Stimulated activated CD8-positive, alpha-beta memory T cell treated with anti-CD3 and anti-CD28 coated beads, Interleukin-7, amount 100 ng/mL, for 24 hours (primary cell): ENCODE data around the gene STPG4.
"Not testable (repeated sequence)": the region's sequence is repeated elsewhere in the genome, so short reads cannot be mapped to it uniquely, and the experiment has no call there.

Source experiments
- DNase-seq: peaks from one replicate; pipeline ENCODE4 v3.0.0-alpha.2; 2020; ENCODE audit warnings: low read depth

The STPG4 gene

DNA sequence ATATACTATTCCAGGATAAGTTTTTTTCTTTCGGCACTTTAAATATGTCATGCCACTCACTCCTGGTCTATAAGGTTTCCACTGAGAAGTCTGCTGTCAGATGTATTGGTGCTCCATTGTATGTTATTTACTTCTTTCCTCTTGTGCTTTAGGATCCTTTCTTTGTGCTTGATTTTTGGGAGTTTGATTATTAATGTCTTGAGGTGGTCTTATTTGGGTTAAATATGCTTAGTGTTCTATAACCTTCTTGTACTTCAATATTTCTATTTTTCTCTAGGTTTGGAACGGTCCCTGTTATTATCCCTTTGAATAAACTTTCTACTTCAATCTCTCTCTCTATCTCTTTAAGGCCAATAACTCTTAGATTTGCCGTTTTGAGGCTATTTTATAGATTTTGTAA, 28.3 kb downstream of the STPG4 start:
- no peak for DNase-seq

DNA sequence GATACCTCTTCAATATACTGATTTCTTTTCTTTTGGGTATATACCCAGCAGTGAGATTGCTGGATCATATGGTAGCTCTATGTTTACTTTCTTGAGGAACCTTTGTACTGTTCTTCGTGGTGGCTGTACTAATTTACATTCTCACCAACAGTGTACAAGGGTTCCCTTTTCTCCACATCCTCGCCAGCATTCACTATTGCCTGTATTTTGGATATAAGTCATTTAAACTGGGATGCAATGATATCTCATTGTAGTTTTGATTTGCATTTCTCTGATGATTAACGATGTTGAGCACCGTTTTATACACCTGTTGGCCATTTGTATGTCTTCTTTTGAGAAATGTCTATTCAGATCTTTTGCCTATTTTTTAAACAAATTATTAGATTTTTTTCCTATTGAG, 30.4 kb downstream of the STPG4 start:
- DNase-seq = not testable (repeated sequence)

DNA sequence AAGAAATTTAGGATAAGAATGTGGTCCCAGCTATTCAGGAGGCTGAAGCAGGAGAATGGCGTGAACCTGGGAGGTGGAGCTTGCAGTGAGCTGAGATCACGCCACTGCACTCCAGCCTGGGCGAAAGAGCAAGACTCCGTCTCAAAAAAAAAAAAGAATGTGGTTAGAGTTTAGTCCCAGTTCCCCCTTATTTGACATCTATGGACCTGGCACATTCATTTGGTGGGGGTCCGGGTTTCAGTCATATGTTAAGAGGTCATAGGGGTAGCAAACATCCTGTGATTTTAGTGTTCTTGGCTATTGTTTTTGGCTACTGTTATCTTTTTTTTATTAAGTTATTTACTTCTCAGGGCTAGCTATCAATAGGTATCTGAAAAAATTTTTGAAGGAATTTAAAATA, 34.7 kb downstream of the STPG4 start:
- not testable (repeated sequence) for DNase-seq

DNA sequence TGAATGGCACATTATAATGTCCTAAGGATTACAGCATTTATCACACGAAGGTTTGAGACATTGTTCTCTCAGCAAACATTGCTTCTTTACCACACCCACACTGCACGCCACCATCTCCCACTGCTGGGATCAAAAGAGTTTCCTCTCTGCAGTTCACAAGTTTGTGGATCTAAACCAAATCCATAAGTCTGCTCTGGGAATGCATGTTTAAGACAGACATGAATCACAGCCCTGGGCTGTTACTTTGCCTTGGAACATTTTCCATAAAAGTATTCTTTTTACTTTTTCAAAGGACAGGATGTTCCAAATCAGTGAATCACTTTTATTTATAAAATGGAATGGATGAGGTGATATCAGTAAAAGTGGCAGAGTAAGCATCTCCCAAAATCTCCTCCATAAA, 36.1 kb downstream of the STPG4 start:
- DNase-seq = no peak

DNA sequence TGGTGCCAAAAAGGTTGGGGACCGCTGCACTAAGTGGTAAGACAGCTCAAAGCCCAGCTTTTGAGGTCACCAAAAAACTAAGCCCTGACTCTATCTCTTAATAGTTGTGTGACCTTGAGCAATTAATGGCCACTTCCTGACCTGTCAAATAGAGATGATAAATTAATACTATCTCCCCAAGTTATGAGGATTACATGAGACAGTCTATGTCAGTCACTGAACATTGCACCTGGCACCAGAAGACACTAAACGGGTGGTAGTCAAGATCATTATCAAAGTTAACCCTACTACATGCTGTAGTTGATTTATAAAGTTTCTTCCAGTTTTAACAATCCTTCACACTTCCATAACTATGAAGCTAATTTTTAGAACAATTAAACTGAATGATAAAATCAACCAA, 36.5 kb downstream of the STPG4 start:
- DNase-seq = no peak

DNA sequence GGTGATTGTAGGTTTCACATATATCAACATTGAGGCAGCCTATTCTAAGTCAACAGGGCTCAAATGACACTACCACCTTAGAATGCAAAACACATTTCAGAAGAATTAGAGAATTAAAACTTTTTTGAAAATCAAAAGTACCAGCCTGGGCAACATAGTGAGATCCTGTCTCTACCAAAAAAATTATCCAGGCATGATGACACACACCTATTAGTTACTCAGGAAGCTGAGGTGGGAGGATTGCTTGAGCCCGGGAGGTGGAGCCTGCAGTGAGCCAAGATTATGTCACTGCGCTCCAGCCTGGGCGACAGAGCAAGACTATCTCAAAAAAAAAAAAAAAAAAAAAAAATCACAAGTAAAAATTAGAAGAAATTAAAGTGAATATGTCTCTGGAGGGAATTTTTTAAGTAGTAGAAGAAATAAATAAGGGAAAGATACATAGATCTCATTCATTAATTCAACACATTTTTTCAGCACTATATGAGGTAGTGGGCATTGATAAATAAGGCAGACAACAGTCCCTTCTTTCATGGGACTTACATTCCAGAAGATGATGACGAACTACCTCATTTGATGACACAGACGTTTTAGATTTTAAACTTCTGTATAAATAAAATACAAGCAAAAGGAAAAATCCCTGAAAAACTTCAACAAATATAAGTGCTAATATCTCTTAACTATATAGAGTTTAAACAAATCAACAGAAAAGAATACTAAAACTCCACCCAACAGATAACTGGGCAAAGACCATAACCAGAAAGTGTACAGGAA, 42.3 kb downstream of the STPG4 start:
- DNase-seq = no peak

DNA sequence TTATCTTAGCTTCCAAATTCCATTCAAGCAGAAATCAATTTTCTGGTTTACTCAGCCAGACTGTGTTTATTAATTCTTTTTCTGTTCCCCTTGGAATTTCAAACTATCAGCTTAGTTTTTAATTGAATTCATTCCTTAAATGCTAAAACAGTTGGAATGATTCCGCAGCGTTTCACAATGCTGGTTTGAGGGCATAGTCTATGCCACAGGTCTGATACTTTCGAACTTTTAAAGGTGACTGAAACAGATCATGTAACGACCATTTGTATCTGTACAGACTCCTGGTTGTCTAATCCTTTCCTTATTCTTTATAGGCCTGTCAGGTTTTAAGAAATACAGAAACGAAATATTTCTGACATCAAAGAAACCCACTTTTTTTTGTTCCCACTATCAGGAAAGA, 45.4 kb downstream of the STPG4 start:
- DNase-seq = no peak

DNA sequence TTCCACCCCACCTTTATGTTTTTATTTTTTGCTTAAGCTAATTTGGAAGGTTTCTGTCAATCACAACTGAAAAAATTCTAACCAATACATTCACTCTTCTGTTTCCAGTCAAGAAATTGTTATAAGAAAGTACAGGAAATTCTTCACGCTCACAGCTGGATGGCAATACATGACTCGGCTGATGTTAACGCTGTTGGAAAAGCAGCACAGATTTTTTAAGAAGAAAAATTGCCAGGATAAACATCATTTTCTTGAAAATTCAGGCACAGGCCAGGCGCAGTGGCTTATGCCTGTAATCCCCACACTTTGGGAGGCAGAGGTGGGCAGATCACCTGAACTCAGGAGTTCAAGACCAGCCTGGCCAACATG, 46.1 kb downstream of the STPG4 start:
- DNase-seq = no peak

DNA sequence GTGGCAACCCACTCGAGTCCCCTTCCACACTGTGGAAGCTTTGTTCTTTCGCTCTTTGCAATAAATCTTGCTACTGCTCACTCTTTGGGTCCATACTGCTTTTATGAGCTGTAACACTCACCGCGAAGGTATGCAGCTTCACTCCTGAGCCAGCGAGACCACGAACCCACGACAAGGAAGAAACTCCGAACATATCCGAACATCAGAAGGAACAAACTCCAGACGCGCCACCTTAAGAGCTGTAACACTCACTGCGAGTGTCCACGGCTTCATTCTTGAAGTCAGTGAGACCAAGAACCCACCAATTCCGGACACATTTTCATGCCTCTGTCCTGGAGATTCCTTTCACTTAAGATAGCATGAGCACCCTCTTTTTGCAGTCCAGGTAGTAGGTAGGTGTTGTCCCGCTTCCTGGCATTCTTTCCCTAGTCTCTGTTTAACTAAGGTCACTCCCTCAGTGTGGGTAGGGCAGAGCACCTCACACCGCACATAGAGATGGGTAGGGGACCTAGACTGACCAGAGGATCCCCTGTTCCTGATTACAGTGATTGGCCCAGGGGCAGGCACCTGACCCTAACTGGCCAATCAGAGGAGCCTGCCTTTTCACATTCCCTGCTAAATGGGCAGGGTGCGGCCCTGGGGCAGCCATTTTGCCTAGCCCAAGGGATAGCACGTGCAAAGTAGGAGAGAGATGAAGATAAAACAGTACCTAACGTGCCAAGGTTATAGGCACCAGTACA, 46.7 kb downstream of the STPG4 start:
- not testable (repeated sequence) for DNase-seq

DNA sequence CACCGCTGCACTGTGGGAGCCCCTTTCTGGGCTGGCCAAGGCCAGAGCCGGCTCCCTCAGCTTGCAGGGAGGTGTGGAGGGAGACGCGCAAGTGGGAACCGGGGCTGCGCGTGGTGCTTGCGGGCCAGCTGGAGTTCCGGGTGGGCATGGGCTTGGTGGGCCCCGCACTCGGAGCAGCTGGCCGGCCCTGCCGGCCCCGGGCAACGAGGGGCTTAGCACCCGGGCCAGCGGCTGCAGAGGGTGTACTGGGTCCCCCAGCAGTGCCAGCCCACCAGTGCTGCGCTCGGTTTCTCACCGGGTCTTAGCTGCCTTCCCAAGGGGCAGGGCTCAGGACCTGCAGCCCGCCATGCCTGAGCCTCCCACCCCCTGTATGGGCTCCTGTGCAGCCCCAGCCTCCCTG, 47.9 kb downstream of the STPG4 start:
- DNase-seq = not testable (repeated sequence)

DNA sequence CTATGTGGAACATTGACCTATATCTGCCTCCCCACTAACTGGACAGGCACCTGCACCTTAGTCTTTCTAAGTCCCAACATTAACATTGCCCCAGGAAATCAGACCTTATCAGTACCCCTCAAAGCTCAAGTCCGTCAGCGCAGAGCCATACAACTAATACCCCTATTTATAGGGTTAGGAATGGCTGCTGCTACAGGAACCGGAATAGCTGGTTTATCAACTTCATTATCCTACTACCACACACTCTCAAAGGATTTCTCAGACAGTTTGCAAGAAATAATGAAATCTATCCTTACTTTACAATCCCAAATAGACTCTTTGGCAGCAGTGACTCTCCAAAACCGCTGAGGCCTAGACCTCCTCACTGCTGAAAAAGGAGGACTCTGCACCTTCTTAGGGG, 48.9 kb downstream of the STPG4 start:
- DNase-seq = not testable (repeated sequence)

DNA sequence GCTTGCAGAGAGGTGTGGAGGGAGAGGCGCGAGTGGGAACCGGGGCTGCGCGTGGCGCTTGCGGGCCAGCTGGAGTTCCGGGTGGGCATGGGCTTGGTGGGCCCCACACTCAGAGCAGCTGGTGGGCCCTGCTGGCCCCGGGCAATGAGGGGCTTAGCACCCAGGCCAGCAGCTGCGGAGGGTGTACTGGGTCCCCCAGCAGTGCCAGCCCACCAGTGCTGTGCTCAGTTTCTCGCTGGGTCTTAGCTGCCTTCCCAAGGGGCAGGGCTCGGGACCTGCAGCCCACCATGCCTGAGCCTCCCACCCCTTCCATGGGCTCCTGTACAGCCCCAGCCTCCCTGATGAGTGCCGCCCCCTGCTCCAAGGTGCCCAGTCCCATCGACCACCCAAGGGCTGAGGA, 55.4 kb downstream of the STPG4 start:
- DNase-seq = not testable (repeated sequence)

DNA sequence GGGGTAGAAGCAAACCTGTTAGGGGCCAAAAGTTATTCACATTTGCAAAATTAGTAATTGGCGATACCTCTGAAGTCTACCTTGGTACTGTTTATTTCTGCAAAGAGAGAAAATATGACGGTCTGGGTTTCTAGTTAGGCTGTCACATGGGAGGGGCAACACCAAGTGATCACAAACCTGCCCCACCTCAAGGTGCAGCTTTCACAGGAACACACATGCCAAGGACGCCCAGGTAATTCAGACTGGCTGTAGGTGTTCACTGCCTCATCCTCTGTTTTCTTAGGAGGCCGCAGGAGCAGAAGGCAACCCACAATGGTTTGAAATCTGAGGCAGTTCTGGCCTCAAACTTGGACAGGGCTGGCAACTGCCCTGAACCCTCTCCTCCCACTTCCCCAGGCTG, 56.2 kb downstream of the STPG4 start:
- DNase-seq = no peak

DNA sequence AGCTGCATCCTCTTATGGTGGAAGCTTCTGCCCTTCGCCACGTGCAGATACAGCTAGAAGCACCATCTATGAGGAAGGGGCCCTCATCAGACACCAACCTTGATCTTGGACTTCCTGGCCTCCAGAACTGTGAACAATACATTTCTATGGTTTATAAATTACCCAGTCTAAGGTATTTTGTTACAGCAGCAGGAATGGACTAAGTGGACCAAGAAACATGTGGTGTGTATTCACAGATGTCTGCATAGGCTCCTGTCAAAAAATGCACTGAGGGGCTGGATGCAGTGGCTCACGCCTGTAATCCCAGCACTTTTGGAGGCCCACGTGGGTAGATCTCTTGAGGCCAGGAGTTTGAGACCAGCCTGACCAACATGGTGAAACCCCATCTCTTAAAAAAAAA, 57.5 kb downstream of the STPG4 start:
- no peak for DNase-seq

DNA sequence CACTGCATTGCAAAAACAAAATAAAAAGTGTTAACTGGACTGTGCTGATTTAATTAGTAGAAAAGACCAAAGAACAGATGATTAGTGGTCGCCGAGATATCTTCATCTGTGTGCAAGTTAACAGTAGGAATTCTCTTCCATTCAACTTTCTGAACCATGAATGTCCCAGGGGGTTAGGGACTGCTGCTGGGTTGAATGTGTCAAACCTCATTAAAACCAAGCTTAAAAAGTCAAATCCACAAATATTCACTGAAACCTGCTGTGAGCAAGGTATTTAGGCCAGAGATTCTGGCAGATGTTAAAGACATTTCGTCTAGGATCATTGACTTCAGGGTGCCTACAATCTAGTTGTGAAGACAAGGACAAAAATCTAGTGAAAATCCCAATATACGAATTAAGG, 58.7 kb downstream of the STPG4 start:
- DNase-seq = no peak

DNA sequence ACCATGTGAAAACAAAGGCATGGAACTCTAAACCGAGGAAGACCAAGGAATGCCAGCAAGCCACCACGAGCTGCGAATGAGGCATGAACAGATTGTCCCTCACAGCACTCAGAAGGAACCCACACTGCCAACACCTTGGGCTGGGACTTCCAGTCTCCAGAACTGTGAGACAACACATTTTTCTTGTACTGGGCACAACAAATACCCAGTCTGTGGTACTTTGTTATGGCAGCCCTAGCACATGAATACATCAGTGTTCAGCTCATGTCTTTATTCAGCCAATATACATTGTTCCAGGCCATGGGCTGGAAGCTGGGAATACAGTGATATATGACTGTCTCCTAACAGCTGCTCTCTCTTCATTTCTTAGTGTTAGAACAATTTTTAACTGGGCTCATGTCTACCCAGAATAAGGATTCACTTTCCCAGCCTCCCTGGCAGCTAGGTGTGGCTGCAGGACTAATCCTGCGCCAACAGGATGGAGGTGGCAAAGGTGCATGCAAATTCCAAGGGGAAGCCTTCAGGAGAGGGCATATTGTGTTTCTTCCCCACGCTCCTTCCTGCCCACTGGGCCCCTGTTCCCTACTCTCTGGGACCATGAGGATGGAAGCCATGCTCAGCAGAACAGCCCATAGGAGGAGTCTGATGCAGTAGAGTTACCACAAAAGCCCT, 59.6 kb downstream of the STPG4 start:
- DNase-seq = no peak

DNA sequence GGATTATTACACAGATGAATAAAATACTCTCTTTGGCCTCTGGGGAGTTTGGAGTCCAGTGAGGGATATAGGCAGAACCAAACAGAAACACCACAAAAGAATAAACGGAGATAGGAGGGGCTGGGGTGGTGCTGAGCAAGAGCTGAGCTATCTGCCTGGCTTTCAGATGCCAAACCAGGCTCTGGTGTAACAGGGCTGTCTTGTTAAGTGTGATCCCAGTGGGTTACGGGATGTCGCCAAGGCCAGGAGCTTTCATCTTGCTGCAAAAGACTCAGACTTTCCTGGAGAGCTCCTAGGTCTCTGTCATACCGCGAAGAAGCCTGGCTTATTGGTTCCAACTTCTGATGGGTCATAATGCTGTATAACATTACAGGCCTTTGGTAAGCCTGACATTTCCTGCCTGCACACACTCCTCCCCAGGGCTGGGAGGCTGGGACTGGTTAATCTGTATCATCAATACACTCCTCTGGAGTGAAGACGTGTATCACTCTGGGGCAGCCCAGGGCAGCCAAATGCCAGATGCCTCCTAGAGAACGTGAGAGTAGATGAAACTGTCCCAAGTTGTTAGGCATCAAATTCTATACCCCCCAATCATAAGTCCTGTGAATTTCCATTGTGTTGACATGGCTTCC, 60.5 kb downstream of the STPG4 start:
- DNase-seq = no peak

DNA sequence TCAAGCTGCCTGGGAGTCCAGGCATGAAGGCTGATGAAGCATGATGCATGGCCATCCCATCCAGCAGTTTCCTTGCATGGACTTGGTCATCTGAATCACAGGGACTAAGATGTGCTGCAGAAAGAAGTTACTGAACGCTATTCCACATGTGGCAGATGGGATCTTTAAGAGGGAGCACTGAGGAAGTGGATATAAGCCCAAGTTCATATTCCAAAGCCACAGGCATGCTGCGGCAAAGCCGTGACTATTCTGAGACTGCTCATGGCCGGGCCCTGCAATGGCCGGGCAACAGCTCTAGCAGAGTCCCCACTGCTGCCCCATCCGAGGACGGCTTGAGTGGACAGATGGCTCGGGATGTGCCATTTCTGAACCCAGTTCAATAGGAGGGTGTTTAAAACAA, 61.5 kb downstream of the STPG4 start:
- no peak for DNase-seq

DNA sequence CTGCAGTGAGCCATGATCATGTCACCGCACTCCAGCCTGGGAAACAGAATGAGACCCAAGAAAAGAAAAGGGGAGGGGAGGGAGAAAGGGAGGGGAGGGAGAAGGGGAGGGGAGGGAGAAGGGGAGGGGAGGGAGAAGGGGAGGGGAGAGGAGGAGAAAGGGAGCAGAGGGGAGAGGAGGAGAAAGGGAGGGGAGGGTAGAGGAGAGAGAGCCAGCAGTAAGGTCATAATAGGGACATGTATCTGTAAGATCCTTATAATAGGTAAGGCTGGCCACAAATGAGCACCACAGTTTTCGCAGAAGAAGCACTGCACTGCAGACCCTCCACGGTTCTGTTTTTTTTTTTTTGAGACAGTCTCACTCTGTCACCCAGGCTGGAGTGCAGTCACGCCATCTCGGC, 62.6 kb downstream of the STPG4 start:
- DNase-seq = no peak

DNA sequence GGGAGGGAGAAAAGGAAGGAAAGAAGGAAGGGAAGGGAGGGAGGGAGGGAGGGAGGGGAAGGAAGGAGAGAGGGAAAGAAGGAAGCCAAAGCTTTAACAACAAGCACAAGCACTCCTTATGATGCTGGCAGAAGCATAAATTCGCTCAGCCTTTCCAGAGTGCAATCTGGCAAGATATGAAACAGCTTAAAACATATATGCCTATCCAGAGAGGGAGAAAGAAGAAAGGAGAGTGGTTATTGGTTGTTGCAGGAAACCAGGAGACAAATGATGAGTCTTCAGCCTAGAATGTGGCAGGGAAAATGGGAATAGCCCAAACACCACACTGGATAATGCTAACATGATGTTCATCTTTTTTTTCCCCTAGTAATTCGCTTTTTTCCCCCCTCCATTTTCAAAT, 64.0 kb downstream of the STPG4 start:
- no peak for DNase-seq

DNA sequence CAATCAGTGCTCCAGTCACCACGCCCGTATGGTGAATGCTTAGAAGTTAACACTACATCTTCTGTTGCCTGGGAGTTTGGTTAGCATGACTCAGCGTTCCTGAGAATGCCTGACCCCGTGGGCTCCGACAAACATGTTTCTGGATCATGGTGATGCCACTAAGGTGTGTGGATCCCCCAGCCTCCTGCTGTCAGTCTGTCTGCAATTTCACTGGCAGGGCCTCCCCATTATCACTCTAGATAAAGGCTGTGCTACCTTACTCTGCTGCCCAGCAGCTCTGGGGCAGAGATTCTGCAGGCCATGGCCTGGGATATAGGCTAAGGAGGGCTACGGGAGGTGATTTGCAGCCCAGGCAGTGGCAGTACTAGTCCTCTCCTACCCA, 66.0 kb downstream of the STPG4 start:
- no peak for DNase-seq

DNA sequence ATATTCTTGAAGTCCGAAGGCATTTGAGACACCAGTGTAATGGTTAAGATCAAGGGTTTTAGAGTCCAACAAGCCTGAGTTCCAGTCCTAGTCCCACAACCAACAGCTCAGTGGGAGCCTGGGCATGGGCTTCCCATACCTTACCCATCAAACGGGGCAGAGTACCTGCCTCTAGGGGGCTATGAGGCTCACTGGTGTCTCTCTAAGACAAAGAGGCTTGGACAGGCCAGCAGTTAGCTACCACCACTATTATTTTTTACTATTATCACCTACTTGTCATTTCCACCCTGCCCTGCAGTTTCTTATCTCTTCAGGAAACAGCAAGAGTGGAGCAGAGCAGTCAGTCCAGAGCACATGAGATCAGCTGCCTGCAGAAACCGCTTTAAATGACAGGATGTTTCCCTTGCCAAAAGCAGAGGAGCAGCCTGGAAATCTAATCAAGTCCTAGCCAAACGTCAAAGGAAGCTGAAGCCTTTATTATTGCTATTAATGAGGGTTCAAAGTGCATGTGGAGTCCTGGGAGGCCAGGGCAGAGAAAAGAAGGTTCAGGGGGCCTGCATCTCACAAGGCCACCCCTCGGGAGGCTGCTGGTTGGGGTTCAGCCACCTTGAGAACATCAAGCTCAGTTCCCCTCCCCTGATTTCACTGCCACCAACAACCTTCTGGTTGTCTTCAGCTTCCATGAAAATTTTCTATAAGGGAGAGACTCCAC, 66.6 kb downstream of the STPG4 start:
- no peak for DNase-seq
